ENCODE results near the gene BAHCC1. TPM values are rescaled to one million over a fixed set of nuclear protein-coding genes. Genes with fewer than 3 reads are reported as not detected.

BAHCC1 gene
- total RNA-seq, 1 donor: 11.2 TPM

DNA sequence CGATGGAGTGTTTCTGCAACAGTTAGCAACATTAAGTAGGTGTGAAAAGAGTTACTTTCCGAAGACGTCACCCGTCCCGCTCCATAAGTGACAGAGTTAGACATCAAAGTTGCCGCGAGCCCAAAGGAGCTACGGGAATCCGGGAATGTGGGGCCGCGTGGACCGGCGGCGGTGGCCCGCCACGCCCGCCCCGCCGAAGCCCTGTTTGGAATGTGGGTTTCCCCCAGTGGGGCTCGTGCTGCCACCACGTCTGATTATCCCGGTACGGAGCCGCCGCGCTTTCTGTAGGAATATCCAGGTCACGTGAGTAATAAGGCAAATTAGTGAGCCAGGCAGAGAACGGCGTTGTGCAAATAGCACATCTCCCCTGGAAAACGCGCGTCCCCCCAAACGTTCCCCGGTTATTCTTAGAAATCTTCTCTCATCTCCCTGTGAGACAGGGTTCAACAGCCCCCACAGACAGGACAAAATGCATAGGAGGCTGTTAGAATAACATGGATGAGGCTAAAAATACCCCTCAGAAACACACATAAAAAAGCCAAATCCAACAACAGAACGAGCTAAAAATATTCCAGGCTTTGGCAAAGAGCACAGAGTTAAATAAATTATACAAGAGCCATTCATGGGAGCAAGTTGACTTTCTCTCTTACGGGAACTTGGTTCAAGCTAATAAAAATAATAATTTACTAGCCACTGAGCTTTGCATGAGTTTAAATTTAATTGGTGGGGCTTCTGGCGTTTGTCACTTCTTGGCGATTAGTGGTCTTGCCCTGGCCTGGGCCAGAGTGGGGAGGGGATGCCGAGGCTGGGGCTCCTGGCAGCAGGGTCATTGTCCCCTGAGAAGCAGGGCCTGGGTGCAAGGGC is 8.6 kb downstream of the BAHCC1 start:
- peak overlapping the region; percentile 63 for H2AFZ ChIP-seq (ENCODE audit: low read length)
- peaks cover 53% of the 10 kb centered on the region for H3K4me1 ChIP-seq (ENCODE audit: insufficient read depth, low read length)
- H3K79me2 ChIP-seq (ENCODE audit: insufficient read depth, low read length): peaks cover 60% of the 10 kb centered on the region
- H3K4me2 ChIP-seq (ENCODE audit: insufficient read depth, low read length): peak overlapping the region; percentile 84
- H3K36me3 ChIP-seq (ENCODE audit: insufficient read depth, low read length): no peaks in the 10 kb centered on the region
- H3K27ac ChIP-seq (ENCODE audit: low read depth, low read length): peak overlapping the region; percentile 63
- H3K4me3 ChIP-seq (ENCODE audit: insufficient read depth, low read length): peak overlapping the region; percentile 67
- TF ChIP-seq, protein P1, sequence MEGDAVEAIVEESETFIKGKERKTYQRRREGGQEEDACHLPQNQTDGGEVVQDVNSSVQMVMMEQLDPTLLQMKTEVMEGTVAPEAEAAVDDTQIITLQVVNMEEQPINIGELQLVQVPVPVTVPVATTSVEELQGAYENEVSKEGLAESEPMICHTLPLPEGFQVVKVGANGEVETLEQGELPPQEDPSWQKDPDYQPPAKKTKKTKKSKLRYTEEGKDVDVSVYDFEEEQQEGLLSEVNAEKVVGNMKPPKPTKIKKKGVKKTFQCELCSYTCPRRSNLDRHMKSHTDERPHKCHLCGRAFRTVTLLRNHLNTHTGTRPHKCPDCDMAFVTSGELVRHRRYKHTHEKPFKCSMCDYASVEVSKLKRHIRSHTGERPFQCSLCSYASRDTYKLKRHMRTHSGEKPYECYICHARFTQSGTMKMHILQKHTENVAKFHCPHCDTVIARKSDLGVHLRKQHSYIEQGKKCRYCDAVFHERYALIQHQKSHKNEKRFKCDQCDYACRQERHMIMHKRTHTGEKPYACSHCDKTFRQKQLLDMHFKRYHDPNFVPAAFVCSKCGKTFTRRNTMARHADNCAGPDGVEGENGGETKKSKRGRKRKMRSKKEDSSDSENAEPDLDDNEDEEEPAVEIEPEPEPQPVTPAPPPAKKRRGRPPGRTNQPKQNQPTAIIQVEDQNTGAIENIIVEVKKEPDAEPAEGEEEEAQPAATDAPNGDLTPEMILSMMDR (IDR thresholded peaks at IDR 0.05; ENCODE audit: extremely low read depth, low read depth, low read length): no peak
- peaks cover 23% of the 10 kb centered on the region for H4K20me1 ChIP-seq (ENCODE audit: insufficient read depth, low read length)
- peak; percentile 95 for DNase-seq (ENCODE audit: insufficient read length, low spot score, missing footprints)
- no peaks in the 10 kb centered on the region for H3K27me3 ChIP-seq (ENCODE audit: insufficient read depth, low read length)
- H3K9me3 ChIP-seq (ENCODE audit: low read depth, low read length): no peaks in the 10 kb centered on the region

DNA sequence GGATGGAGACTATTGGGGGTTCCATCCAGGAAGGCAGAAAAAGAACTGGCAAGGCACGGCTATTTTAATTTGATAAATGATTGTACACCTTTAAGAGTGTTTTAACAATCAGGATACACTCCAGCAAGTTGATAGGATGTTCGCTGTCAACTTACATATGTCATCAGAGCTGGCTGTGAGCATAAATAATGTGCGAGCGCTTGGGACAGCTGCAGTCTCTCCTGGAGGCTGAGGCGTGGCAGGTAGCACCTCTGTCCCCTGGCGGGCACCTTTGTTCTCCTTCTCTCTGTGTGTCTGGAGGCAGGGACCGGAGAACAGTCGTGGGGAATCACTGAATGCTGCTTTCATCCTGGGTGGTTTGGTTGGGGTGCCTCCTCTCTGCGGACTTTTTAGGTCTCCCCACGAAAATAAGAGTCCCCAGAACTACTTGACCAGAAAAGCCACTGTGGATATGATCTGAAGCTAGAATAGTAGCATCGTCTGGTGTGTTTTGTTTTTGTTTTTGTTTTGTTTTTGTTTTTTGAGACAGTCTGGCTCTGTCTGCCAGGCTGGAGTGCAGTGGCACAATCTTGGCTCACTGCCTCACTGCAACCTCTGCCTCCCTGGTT is 9.4 kb downstream of the BAHCC1 start:
- Histone ChIP-seq H3K4me1 (ENCODE audit: insufficient read depth, low read length) (peaks cover 53% of the 10 kb centered on the region), H4K20me1 (ENCODE audit: insufficient read depth, low read length) (peaks cover 28% of the 10 kb centered on the region), H2AFZ (ENCODE audit: low read length) (no peak overlapping the region), H3K4me3 (ENCODE audit: insufficient read depth, low read length) (peak overlapping the region; percentile 67), H3K27ac (ENCODE audit: low read depth, low read length) (peak overlapping the region; percentile 6), H3K36me3 (ENCODE audit: insufficient read depth, low read length) (no peaks in the 10 kb centered on the region), H3K4me2 (ENCODE audit: insufficient read depth, low read length) (peak overlapping the region; percentile 84), H3K27me3 (ENCODE audit: insufficient read depth, low read length) (no peaks in the 10 kb centered on the region), H3K79me2 (ENCODE audit: insufficient read depth, low read length) (peaks cover 58% of the 10 kb centered on the region), H3K9me3 (ENCODE audit: low read depth, low read length) (no peaks in the 10 kb centered on the region)
- no peak for DNase-seq (ENCODE audit: insufficient read length, low spot score, missing footprints)
- TF ChIP-seq, protein P1 (IDR thresholded peaks at IDR 0.05; ENCODE audit: extremely low read depth, low read depth, low read length): no peak

DNA sequence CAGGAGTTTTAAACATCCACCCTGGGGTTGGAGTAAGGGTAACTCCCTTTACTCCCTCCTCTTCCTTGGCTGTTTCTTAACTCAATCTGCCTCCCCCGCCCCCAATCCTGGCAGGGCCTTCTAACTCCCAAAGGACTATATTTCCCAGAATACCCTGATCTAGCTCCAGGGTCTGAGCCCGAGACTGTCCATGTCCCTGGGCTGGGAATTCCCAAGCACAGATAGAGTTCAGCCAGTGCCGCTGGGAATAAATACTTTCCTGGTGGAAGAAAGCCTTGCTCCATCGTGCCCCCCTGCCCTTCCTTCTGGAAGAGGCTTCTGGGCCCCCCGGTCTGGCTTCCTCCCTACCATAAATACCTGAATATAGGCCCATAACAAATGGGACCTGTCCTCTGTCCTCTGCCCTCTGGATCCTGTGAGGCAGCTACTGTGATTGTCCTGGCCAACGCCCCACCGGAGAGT is 10.2 kb downstream of the BAHCC1 start:
- peaks cover 53% of the 10 kb centered on the region for H3K4me1 ChIP-seq (ENCODE audit: insufficient read depth, low read length)
- H2AFZ ChIP-seq (ENCODE audit: low read length): no peak overlapping the region
- peak overlapping the region; percentile 47 for H3K4me3 ChIP-seq (ENCODE audit: insufficient read depth, low read length)
- no peaks in the 10 kb centered on the region for H3K27me3 ChIP-seq (ENCODE audit: insufficient read depth, low read length)
- H3K79me2 ChIP-seq (ENCODE audit: insufficient read depth, low read length): peaks cover 50% of the 10 kb centered on the region
- peak overlapping the region; percentile 84 for H3K4me2 ChIP-seq (ENCODE audit: insufficient read depth, low read length)
- TF ChIP-seq, protein P1 (IDR thresholded peaks at IDR 0.05; ENCODE audit: extremely low read depth, low read depth, low read length): no peak
- H4K20me1 ChIP-seq (ENCODE audit: insufficient read depth, low read length): peaks cover 30% of the 10 kb centered on the region
- peak overlapping the region; percentile 23 for H3K27ac ChIP-seq (ENCODE audit: low read depth, low read length)
- H3K36me3 ChIP-seq (ENCODE audit: insufficient read depth, low read length): no peaks in the 10 kb centered on the region
- peak; percentile 97 for DNase-seq (ENCODE audit: insufficient read length, low spot score, missing footprints)
- no peaks in the 10 kb centered on the region for H3K9me3 ChIP-seq (ENCODE audit: low read depth, low read length)

Measured in osteoblast (primary cell).